ENCODE data around the gene THY1. TPM values are rescaled to one million over a fixed set of nuclear protein-coding genes. Genes with fewer than 3 reads are reported as not detected.

Gene THY1
- polyA plus RNA-seq, 1 donor (not counting 4 experiments of a cell fraction or from before 2014, with no cell fraction given) = 2.4 TPM

DNA sequence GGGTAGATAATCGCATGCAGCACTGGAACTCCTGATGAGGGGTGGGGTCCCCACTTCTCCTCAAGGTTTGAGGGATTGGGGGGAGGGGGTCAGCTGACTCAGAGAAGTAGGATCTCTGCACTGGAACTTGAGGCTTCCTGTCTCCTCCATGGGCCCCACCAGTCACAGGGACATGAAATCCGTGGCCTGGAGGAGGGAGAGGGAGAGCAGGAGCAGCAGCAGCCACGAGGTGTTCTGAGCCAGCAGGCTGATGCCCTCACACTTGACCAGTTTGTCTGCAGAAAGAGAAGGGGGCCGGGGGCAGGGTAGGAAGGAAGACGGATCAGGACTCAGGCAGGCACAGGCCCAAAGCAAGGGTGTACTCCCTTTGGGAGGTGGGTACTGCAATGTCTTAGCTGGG, 3.7 kb downstream of the THY1 start:
- Histone ChIP-seq H3K27ac (ENCODE audit: control insufficient read depth, insufficient read depth, low read length) (no peak overlapping the region), H3K9me3 (ENCODE audit: control insufficient read depth, low read depth, low read length) (no peaks in the 10 kb centered on the region), H3K27me3 (ENCODE audit: control insufficient read depth, extremely low read depth, insufficient read depth, low read length) (peaks cover 39% of the 10 kb centered on the region), H3K9ac (ENCODE audit: control insufficient read depth, extremely low read depth, insufficient read depth, low read length) (no peak overlapping the region), H2AFZ (ENCODE audit: control insufficient read depth, low read length) (no peak overlapping the region), H3K4me3 (ENCODE audit: control insufficient read depth in 2 of 3, extremely low read depth in 1 of 3, insufficient read depth in 2 of 3, low read depth in 1 of 3, low read length in 3 of 3) (no peak overlapping the region), H3K4me2 (ENCODE audit: control insufficient read depth, extremely low read depth, insufficient read depth, low read depth, low read length) (no peak overlapping the region), H3K9me1 (ENCODE audit: control insufficient read depth, extremely low read depth, insufficient read depth, low read length) (no peaks in the 10 kb centered on the region), H3K36me3 (ENCODE audit: control insufficient read depth in 2 of 2, extremely low read depth in 1 of 2, insufficient read depth in 2 of 2, low read length in 2 of 2) (no peaks in the 10 kb centered on the region), H3K79me2 (ENCODE audit: control insufficient read depth, insufficient read depth, low read length) (no peaks in the 10 kb centered on the region), H4K20me1 (ENCODE audit: control insufficient read depth, extremely low read depth, insufficient read depth, low read length) (no peaks in the 10 kb centered on the region), H3K4me1 (ENCODE audit: control insufficient read depth, extremely low read depth, insufficient read depth, low read length) (peaks cover 25% of the 10 kb centered on the region)
- no peak for DNase-seq (ENCODE audit: low read depth, low spot score)
- TF ChIP-seq, protein P1, sequence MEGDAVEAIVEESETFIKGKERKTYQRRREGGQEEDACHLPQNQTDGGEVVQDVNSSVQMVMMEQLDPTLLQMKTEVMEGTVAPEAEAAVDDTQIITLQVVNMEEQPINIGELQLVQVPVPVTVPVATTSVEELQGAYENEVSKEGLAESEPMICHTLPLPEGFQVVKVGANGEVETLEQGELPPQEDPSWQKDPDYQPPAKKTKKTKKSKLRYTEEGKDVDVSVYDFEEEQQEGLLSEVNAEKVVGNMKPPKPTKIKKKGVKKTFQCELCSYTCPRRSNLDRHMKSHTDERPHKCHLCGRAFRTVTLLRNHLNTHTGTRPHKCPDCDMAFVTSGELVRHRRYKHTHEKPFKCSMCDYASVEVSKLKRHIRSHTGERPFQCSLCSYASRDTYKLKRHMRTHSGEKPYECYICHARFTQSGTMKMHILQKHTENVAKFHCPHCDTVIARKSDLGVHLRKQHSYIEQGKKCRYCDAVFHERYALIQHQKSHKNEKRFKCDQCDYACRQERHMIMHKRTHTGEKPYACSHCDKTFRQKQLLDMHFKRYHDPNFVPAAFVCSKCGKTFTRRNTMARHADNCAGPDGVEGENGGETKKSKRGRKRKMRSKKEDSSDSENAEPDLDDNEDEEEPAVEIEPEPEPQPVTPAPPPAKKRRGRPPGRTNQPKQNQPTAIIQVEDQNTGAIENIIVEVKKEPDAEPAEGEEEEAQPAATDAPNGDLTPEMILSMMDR (optimal IDR thresholded peaks at IDR 0.05 in 1 of 3, IDR thresholded peaks at IDR 0.05 in 1 of 3, conservative IDR thresholded peaks at IDR 0.05 in 1 of 3; ENCODE audit: extremely low read depth in 1 of 3, insufficient read depth in 2 of 3, low read length in 3 of 3) = no peak
- no peak for TF ChIP-seq EZH2 (IDR thresholded peaks at IDR 0.05; ENCODE audit: low read length)
- dilution Hi-C loops (cut with MboI; ENCODE audit: extremely low pct_ligation_motif_present, low sequenced_read_pairs) = no loop called here
- no peak for FAIRE-seq

DNA sequence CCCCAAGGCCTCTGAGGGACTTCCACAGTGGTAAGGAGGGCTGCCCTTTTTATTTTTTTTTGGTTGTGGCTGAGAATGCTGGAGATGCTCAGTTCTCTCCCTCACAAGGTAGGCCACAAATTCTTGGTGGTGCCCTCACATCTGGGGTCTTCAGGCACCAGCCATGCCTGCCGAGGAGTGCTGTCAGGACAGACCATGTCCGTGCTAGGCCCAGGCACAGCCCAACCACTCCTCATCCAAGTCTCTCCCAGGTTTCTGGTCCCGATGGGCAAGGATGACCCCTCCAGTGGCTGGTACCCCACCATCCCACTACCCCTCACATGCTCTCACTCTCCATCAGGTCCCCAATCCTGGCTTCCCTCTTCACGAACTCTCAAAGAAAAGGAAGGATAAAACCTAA, 4.2 kb downstream of the THY1 start:
- H3K4me1 ChIP-seq (ENCODE audit: control insufficient read depth, extremely low read depth, insufficient read depth, low read length) = peaks cover 25% of the 10 kb centered on the region
- no peak overlapping the region for H2AFZ ChIP-seq (ENCODE audit: control insufficient read depth, low read length)
- dilution Hi-C loops (cut with MboI; ENCODE audit: extremely low pct_ligation_motif_present, low sequenced_read_pairs) = no loop called here
- H3K27ac ChIP-seq (ENCODE audit: control insufficient read depth, insufficient read depth, low read length) = no peak overlapping the region
- H3K9me3 ChIP-seq (ENCODE audit: control insufficient read depth, low read depth, low read length) = no peaks in the 10 kb centered on the region
- DNase-seq (ENCODE audit: low read depth, low spot score) = no peak
- H4K20me1 ChIP-seq (ENCODE audit: control insufficient read depth, extremely low read depth, insufficient read depth, low read length) = no peaks in the 10 kb centered on the region
- H3K9me1 ChIP-seq (ENCODE audit: control insufficient read depth, extremely low read depth, insufficient read depth, low read length) = no peaks in the 10 kb centered on the region
- peaks cover 39% of the 10 kb centered on the region for H3K27me3 ChIP-seq (ENCODE audit: control insufficient read depth, extremely low read depth, insufficient read depth, low read length)
- H3K4me2 ChIP-seq (ENCODE audit: control insufficient read depth, extremely low read depth, insufficient read depth, low read depth, low read length) = no peak overlapping the region
- no peaks in the 10 kb centered on the region for H3K79me2 ChIP-seq (ENCODE audit: control insufficient read depth, insufficient read depth, low read length)
- FAIRE-seq = no peak
- TF ChIP-seq, protein P1 (optimal IDR thresholded peaks at IDR 0.05 in 1 of 3, IDR thresholded peaks at IDR 0.05 in 1 of 3, conservative IDR thresholded peaks at IDR 0.05 in 1 of 3; ENCODE audit: extremely low read depth in 1 of 3, insufficient read depth in 2 of 3, low read length in 3 of 3) = no peak
- TF ChIP-seq EZH2 (IDR thresholded peaks at IDR 0.05; ENCODE audit: low read length) = no peak
- H3K4me3 ChIP-seq (ENCODE audit: control insufficient read depth in 2 of 3, extremely low read depth in 1 of 3, insufficient read depth in 2 of 3, low read depth in 1 of 3, low read length in 3 of 3) = no peak overlapping the region
- H3K9ac ChIP-seq (ENCODE audit: control insufficient read depth, extremely low read depth, insufficient read depth, low read length) = no peak overlapping the region
- no peaks in the 10 kb centered on the region for H3K36me3 ChIP-seq (ENCODE audit: control insufficient read depth in 2 of 2, extremely low read depth in 1 of 2, insufficient read depth in 2 of 2, low read length in 2 of 2)

All from keratinocyte (primary cell).